ENCODE measurements around the gene KLHDC7A. TPM values are rescaled to one million over a fixed set of nuclear protein-coding genes. Genes with fewer than 3 reads are reported as not detected.

Gene KLHDC7A
- polyA plus RNA-seq, 2 of the 4 experiments (the other 2 are of a cell fraction), result 0.74 to 2.3 TPM

GRCh38 chr1:18481190-18481920 lies 625 bp downstream of the KLHDC7A start:
- DNase-seq (ENCODE audit: low read depth in 1 of 2, low spot score in 1 of 2) (no peak), ATAC-seq (no peak; a peak in 1 of 6 replicates), FAIRE-seq (no peak)
- Histone ChIP-seq H3K4me1 (peaks cover 22% of the 10 kb centered on the region), H3K27ac (peak overlapping the region; percentile 89 to 97), H3K9me3 (no peaks in the 10 kb centered on the region), H3K4me2 (peak overlapping the region; percentile 88), H3K4me3 (0 out of 3 replicates have a peak overlapping the region, but pooled peaks have one; percentile 17)
- ChIA-PET CTCF (interaction anchor here (0.5 to 0.8 kb wide), 2 partner anchors 8 to 29 kb away, joined by 3 read pairs; no protein-coding TSS in a partner anchor), POLR2A (no interaction called here)
- no peak for TF ChIP-seq EP300 (IDR thresholded peaks at IDR 0.05)
- TF ChIP-seq JUN (IDR thresholded peaks at IDR 0.05), result 0 out of 5 replicates have a peak, but pooled peaks of 1 of the 2 experiments have one; percentile 5
- 72% methylated on average over 16 of the region's 25 CpGs for WGBS (ENCODE audit: missing lambda C conversion rate)

GRCh38 chr1:18481921-18482701 lies 1.4 kb downstream of the KLHDC7A start:
- H3K27ac ChIP-seq, result peak overlapping the region; percentile 89 to 97; a peak in 4 of 6 replicates
- CTCF ChIA-PET, result interaction anchor here (0.8 kb wide), 1 partner anchor 9 kb away, joined by 3 read pairs; no protein-coding TSS in a partner anchor
- H3K9me3 ChIP-seq, result no peaks in the 10 kb centered on the region
- TF ChIP-seq MAX (IDR thresholded peaks at IDR 0.05), result no peak
- no peak for TF ChIP-seq EHMT2 (IDR thresholded peaks at IDR 0.05; ENCODE audit: low read depth)
- no peak for TF ChIP-seq GATA3 (IDR thresholded peaks at IDR 0.05; ENCODE audit: borderline replicate concordance)
- TF ChIP-seq FOSL2 (IDR thresholded peaks at IDR 0.05), result no peak
- TF ChIP-seq FOSL2 (CRISPR knock-in tag; IDR thresholded peaks at IDR 0.05), result no peak
- peaks cover 22% of the 10 kb centered on the region for H3K4me1 ChIP-seq
- POLR2A ChIA-PET, result no interaction called here
- ATAC-seq (no peak), DNase-seq (ENCODE audit: low read depth in 1 of 2, low spot score in 1 of 2) (no peak), FAIRE-seq (no peak)
- no peak overlapping the region for H3K4me3 ChIP-seq
- peak overlapping the region; percentile 88; the same call in 2 of the 3 replicates for H3K4me2 ChIP-seq
- WGBS (ENCODE audit: missing lambda C conversion rate), result 98% methylated on average over 31 of the region's 49 CpGs

- Histone ChIP-seq H3K9me3 (no peaks in the 10 kb centered on the region), H3K27ac (no peak overlapping the region), H3K4me1 (peaks cover 22% of the 10 kb centered on the region), H3K4me2 (no peak overlapping the region), H3K4me3 (no peak overlapping the region)
- 97% methylated on average over 20 of the region's 57 CpGs for WGBS (ENCODE audit: missing lambda C conversion rate)
- FAIRE-seq (no peak), ATAC-seq (no peak), DNase-seq (ENCODE audit: low read depth in 1 of 2, low spot score in 1 of 2) (no peak)
- ChIA-PET CTCF (no interaction called here), POLR2A (no interaction called here)
- no peak for TF ChIP-seq HMGXB4 (CRISPR knock-in tag; IDR thresholded peaks at IDR 0.05; ENCODE audit: borderline replicate concordance)
- TF ChIP-seq TP53 (CRISPR knock-in tag; IDR thresholded peaks at IDR 0.05), result no peak
- TF ChIP-seq CHD4 (IDR thresholded peaks at IDR 0.05; ENCODE audit: borderline replicate concordance), result no peak
- TF ChIP-seq HEYL (CRISPR knock-in tag; IDR thresholded peaks at IDR 0.05), result no peak
- TF ChIP-seq ELK1 (IDR thresholded peaks at IDR 0.05; ENCODE audit: low read depth, low read length), result no peak
- TF ChIP-seq GATA3 (IDR thresholded peaks at IDR 0.05; ENCODE audit: borderline replicate concordance), result no peak
- TF ChIP-seq ATOH8 (CRISPR knock-in tag; IDR thresholded peaks at IDR 0.05; ENCODE audit: low read depth), result no peak
- no peak for TF ChIP-seq MAX (IDR thresholded peaks at IDR 0.05)
- TF ChIP-seq FOSB (CRISPR knock-in tag; IDR thresholded peaks at IDR 0.05), result no peak
- TF ChIP-seq MYC (IDR thresholded peaks at IDR 0.05; ENCODE audit: borderline replicate concordance, low read length), result no peak
- TF ChIP-seq EHMT2 (IDR thresholded peaks at IDR 0.05; ENCODE audit: low read depth), result no peak
- no peak for TF ChIP-seq MAFK (IDR thresholded peaks at IDR 0.05; ENCODE audit: partially characterized antibody)
- TF ChIP-seq JUNB (IDR thresholded peaks at IDR 0.05), result no peak
- no peak for TF ChIP-seq TFCP2L1 (CRISPR knock-in tag; IDR thresholded peaks at IDR 0.05)
- TF ChIP-seq CTCF (IDR thresholded peaks at IDR 0.05), result no peak
- no peak for TF ChIP-seq PHF8 (IDR thresholded peaks at IDR 0.05; ENCODE audit: borderline replicate concordance, low read depth)
- TF ChIP-seq HOXA7 (CRISPR knock-in tag; IDR thresholded peaks at IDR 0.05), result no peak
- TF ChIP-seq JUN (IDR thresholded peaks at IDR 0.05), result no peak
Observed at GRCh38 chr1:18482721-18483425, 2.1 kb downstream of the KLHDC7A start.
